HCT116 (cell line): Measurements from ENCODE around the gene MEIKIN. TPM values are rescaled to one million over a fixed set of nuclear protein-coding genes. Genes with fewer than 3 reads are reported as not detected.

ENCODE experiments used
- ATAC-seq: fragments of 200-7000 bp; cut with Tn5 transposase; 2 replicates; pipeline ENCODE4 v1.9.1; 2020; ENCODE audit warnings: mild to moderate bottlenecking, moderate library complexity
- BruUV-seq: library from RNA; stranded (reverse); fragments of 400-500 nt; replicated peaks from 2 replicates; lab custom pipeline; 2021; lab: Mats Ljungman, UMichigan
- CTCF ChIA-PET: fragments of 300-600 bp; sonication (Branson Sonifier 250); formaldehyde crosslinking; loops from one replicate; lab custom pipeline; 2021; ENCODE audit warnings: antibody characterized with exemption; lab: Charles Lee
- POLR2A ChIA-PET: fragments of 300-600, 350-600 bp; sonication (Branson Sonifier 250); formaldehyde crosslinking; loops from one replicate; lab custom pipeline; 2021; ENCODE audit warnings: antibody characterized with exemption; lab: Charles Lee
- RAD21 ChIA-PET, 2 experiments: fragments of 300-600 bp; sonication (Branson Sonifier 250); formaldehyde crosslinking; loops; one replicate each; lab custom pipeline; 2023; ENCODE audit warnings: low total read pairs in 2 of 2; ENCODE audit not compliant: uncharacterized antibody in 2 of 2, unreplicated experiment in 2 of 2, low non-redundant PET in 1 of 2; lab: Charles Lee
- DNase-seq: peaks from one replicate; pipeline ENCODE4 v3.0.0-alpha.2; 2010; ENCODE audit warnings: low read depth, low spot score
- H2AFZ ChIP-seq: fragments of 200-600 bp; shearing (Covaris generic), sonication (generic); 2 replicates; pipeline ENCODE4 v1.6.1; 2017; ENCODE audit warnings: low read depth, mixed run types, mixed read lengths, antibody characterized with exemption, low read length; ENCODE audit not compliant: poor library complexity, severe bottlenecking
- H3K27ac ChIP-seq: 2 replicates; pipeline ENCODE4 v1.5.1; 2012; ENCODE audit warnings: low read depth, low read length
- H3K27me3 ChIP-seq: fragments of 200-600 bp; sonication (generic); 2 replicates; pipeline ENCODE4 v1.6.1; 2016; ENCODE audit warnings: mixed run types, low read length, mixed read lengths; ENCODE audit not compliant: insufficient read depth
- H3K36me3 ChIP-seq, 2 experiments: fragments of 200-500 bp in 1 of 2; fragments of 200-600 bp in 1 of 2; sonication (Bioruptor generic) in 1 of 2; sonication (generic) in 1 of 2; 2 replicates each; pipeline versions ENCODE4 v1.5.1 to v1.6.1; 2014 to 2016; ENCODE audit warnings: low read length in 2 of 2, inconsistent platforms in 1 of 2, mixed read lengths in 1 of 2, mixed run types in 1 of 2; ENCODE audit not compliant: insufficient read depth in 2 of 2, control insufficient read depth in 1 of 2
- H3K4me1 ChIP-seq, 2 experiments: fragments of 200-600 bp in 1 of 2; sonication (generic) in 1 of 2; 2 replicates each; pipeline versions ENCODE4 v1.5.1 to v1.6.1; 2012 to 2017; ENCODE audit warnings: low read length in 2 of 2, inconsistent platforms in 1 of 2, mild to moderate bottlenecking in 1 of 2, mixed read lengths in 1 of 2, mixed run types in 1 of 2, moderate library complexity in 1 of 2; ENCODE audit not compliant: insufficient read depth in 2 of 2, control insufficient read depth in 1 of 2
- H3K4me2 ChIP-seq: fragments of 200-600 bp; sonication (generic); 2 replicates; pipeline ENCODE4 v1.6.1; 2017; ENCODE audit warnings: mixed run types, low read length, mixed read lengths
- H3K4me3 ChIP-seq, 2 experiments: fragments of 200-600 bp in 1 of 2; sonication (generic) in 1 of 2; replicated peaks in 1 of 2; 2 replicates each; pipeline ENCODE4 v1.5.1; 2011 to 2016; ENCODE audit warnings: low read length in 2 of 2, control low read depth in 1 of 2, low read depth in 1 of 2, mild to moderate bottlenecking in 1 of 2, mixed read lengths in 1 of 2, mixed run types in 1 of 2
- H3K79me2 ChIP-seq: fragments of 200-600 bp; sonication (generic); 2 replicates; pipeline ENCODE4 v1.6.1; 2017; ENCODE audit warnings: mild to moderate bottlenecking, mixed run types, low read length, moderate library complexity, mixed read lengths; ENCODE audit not compliant: insufficient read depth
- H3K9ac ChIP-seq: fragments of 200-600 bp; sonication (generic); 2 replicates; pipeline ENCODE4 v1.6.1; 2016; ENCODE audit warnings: low read length, mixed read lengths
- H3K9me2 ChIP-seq: fragments of 200-600 bp; sonication (generic), shearing (Covaris generic); 2 replicates; pipeline ENCODE4 v1.6.1; 2017; ENCODE audit warnings: mixed run types, mild to moderate bottlenecking, moderate library complexity; ENCODE audit not compliant: insufficient read depth
- H3K9me3 ChIP-seq, 2 experiments: fragments of 200-500 bp in 1 of 2; fragments of 200-600 bp in 1 of 2; sonication (Bioruptor generic) in 1 of 2; sonication (generic) in 1 of 2; 2 replicates each; pipeline ENCODE4 v1.6.1; 2014 to 2017; ENCODE audit warnings: low read length in 2 of 2, mixed read lengths in 2 of 2, inconsistent platforms in 1 of 2, low read depth in 1 of 2, mild to moderate bottlenecking in 1 of 2, mixed run types in 1 of 2, moderate library complexity in 1 of 2; ENCODE audit not compliant: control insufficient read depth in 1 of 2, insufficient read depth in 1 of 2
- H4K20me1 ChIP-seq: fragments of 200-600 bp; sonication (generic), shearing (Covaris generic); 2 replicates; pipeline ENCODE4 v1.6.1; 2017; ENCODE audit warnings: mixed run types, mild to moderate bottlenecking, moderate library complexity; ENCODE audit not compliant: insufficient read depth
- intact Hi-C: fragments of 100-400 bp; cut with micrococcal nuclease; formaldehyde crosslinking; loops from 2 replicates; pipeline ENCODE4 v1.10.0; 2022
- total RNA-seq: library from RNA; stranded (reverse); gene quantifications from one replicate; pipeline ENCODE4 v1.2.1, GENCODE V29; 2021; ENCODE audit not compliant: unreplicated experiment
- TF ChIP-seq, protein P1 (sequence below): IDR thresholded peaks from 2 replicates; pipeline ENCODE4 v1.6.1; 2012; ENCODE audit warnings: low read depth

The MEIKIN gene
- total RNA-seq, 1 experiment from 2014 or later = not detected

DNA sequence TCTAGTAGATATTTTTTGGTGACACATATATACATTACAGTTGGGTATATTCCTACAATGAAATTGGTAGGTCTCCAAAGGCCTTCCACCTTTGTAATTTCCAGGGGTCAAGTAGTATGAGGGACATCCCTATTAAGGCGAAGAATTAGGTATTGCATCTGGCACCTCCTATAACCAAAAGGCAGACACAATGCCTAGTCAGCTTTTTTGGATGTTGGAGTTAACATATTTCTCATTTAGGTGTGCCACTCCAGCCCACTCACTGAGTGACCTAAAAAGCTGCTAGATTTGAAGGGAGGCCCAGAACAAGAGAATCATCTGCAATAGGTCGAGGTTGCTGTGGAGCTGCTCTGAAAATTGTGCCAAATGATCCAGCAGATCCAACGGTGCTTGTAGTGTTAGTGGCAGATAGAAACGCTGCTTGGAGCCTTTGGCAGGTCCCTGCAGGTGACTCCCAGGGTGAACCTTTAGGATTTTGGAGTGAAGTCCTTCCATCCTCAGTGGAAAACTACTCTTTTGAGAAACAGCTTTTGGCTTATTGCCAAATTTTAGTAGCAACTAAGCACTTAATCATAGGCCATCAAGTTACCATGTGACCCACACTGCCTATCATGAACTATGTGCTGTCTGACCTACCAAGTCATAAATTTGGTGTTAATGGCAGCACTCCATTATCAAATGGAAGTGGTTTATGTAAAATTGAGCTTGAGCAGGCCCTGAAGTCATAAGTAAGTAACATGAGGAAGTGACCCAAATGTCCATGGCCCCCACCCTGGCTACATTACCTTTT lies 132.9 kb downstream of the MEIKIN start:
- TF ChIP-seq, protein P1, sequence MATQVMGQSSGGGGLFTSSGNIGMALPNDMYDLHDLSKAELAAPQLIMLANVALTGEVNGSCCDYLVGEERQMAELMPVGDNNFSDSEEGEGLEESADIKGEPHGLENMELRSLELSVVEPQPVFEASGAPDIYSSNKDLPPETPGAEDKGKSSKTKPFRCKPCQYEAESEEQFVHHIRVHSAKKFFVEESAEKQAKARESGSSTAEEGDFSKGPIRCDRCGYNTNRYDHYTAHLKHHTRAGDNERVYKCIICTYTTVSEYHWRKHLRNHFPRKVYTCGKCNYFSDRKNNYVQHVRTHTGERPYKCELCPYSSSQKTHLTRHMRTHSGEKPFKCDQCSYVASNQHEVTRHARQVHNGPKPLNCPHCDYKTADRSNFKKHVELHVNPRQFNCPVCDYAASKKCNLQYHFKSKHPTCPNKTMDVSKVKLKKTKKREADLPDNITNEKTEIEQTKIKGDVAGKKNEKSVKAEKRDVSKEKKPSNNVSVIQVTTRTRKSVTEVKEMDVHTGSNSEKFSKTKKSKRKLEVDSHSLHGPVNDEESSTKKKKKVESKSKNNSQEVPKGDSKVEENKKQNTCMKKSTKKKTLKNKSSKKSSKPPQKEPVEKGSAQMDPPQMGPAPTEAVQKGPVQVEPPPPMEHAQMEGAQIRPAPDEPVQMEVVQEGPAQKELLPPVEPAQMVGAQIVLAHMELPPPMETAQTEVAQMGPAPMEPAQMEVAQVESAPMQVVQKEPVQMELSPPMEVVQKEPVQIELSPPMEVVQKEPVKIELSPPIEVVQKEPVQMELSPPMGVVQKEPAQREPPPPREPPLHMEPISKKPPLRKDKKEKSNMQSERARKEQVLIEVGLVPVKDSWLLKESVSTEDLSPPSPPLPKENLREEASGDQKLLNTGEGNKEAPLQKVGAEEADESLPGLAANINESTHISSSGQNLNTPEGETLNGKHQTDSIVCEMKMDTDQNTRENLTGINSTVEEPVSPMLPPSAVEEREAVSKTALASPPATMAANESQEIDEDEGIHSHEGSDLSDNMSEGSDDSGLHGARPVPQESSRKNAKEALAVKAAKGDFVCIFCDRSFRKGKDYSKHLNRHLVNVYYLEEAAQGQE = no peak
- RAD21 ChIA-PET = interaction anchor here in 1 of 2 experiments (2.9 kb wide), 1 partner anchor 195 kb away, joined by 13 read pairs; no protein-coding TSS in a partner anchor
- H3K9ac ChIP-seq = no peak overlapping the region

More for the DNA sequence above, 132.9 kb downstream of the MEIKIN start:
- no peaks in the 10 kb centered on the region for H3K9me3 ChIP-seq
- DNase-seq (no peak), ATAC-seq (no peak)
- H3K27ac ChIP-seq = no peak overlapping the region
- ChIA-PET POLR2A (no interaction called here), CTCF (interaction anchor here (1.1 to 5.4 kb wide), 3 partner anchors 195 to 250 kb away, joined by 3 to 70 read pairs (median 35); partner anchors contain the start of gene IL3)
- H3K9me2 ChIP-seq = no peaks in the 10 kb centered on the region
- no peaks in the 10 kb centered on the region for H4K20me1 ChIP-seq
- no peak overlapping the region for H3K4me2 ChIP-seq
- intact Hi-C loops = loop anchor here (5.0 kb wide), 1 partner anchor 220 kb away; no protein-coding TSS in a partner anchor
- H3K36me3 ChIP-seq = no peaks in the 10 kb centered on the region
- no TSS peak for BruUV-seq
- H2AFZ ChIP-seq = no peak overlapping the region
- H3K27me3 ChIP-seq = no peaks in the 10 kb centered on the region
- no peaks in the 10 kb centered on the region for H3K79me2 ChIP-seq
- peaks cover 0 to 9% of the 10 kb centered on the region in 2 experiments; a peak in 2 of 4 replicates for H3K4me1 ChIP-seq
- H3K4me3 ChIP-seq = no peak overlapping the region
